Measurements from ENCODE around the gene EHF. TPM values are rescaled to one million over a fixed set of nuclear protein-coding genes. Genes with fewer than 3 reads are reported as not detected.

The EHF gene
- total RNA-seq, 1 donor from 2014 or later, result 43.7 TPM

- DNase-seq (ENCODE audit: low read depth), result no peak
Measured at GRCh38 chr11:34623463-34623862, 2.6 kb downstream of the EHF start.

GRCh38 chr11:34624069-34624468 lies 3.2 kb downstream of the EHF start:
- no peak for DNase-seq (ENCODE audit: low read depth)

GRCh38 chr11:34625576-34625975 lies 4.7 kb downstream of the EHF start:
- no peak for DNase-seq (ENCODE audit: low read depth)

GRCh38 chr11:34626393-34626792 lies 5.5 kb downstream of the EHF start:
- DNase-seq (ENCODE audit: low read depth), result no peak

- no peak for DNase-seq (ENCODE audit: low read depth)
Measured at GRCh38 chr11:34627197-34627596, 6.3 kb downstream of the EHF start.

GRCh38 chr11:34629711-34630110 lies 8.8 kb downstream of the EHF start:
- DNase-seq (ENCODE audit: low read depth), result no peak

GRCh38 chr11:34630544-34630943 lies 9.7 kb downstream of the EHF start:
- DNase-seq (ENCODE audit: low read depth), result peak; percentile 88

- no peak for DNase-seq (ENCODE audit: low read depth)
Measured at GRCh38 chr11:34631297-34631696, 10.4 kb downstream of the EHF start.

- DNase-seq (ENCODE audit: low read depth), result peak; percentile 59
Measured at GRCh38 chr11:34631737-34632104, 10.8 kb downstream of the EHF start.

GRCh38 chr11:34632105-34632791 lies 11.4 kb downstream of the EHF start:
- DNase-seq (ENCODE audit: low read depth), result peak; percentile 71

- no peak for DNase-seq (ENCODE audit: low read depth)
Measured at GRCh38 chr11:34633640-34633989, 12.7 kb downstream of the EHF start.

GRCh38 chr11:34633990-34634693 lies 13.2 kb downstream of the EHF start:
- peak; percentile 67 for DNase-seq (ENCODE audit: low read depth)

GRCh38 chr11:34634694-34635062 lies 13.8 kb downstream of the EHF start:
- no peak for DNase-seq (ENCODE audit: low read depth)

GRCh38 chr11:34636127-34636526 lies 15.2 kb downstream of the EHF start:
- DNase-seq (ENCODE audit: low read depth), result no peak

- DNase-seq (ENCODE audit: low read depth), result no peak
Measured at GRCh38 chr11:34637303-34637702, 16.4 kb downstream of the EHF start.

GRCh38 chr11:34638897-34639296 lies 18.0 kb downstream of the EHF start:
- DNase-seq (ENCODE audit: low read depth), result no peak

- peak; percentile 71 for DNase-seq (ENCODE audit: low read depth)
Measured at GRCh38 chr11:34639545-34639944, 18.7 kb downstream of the EHF start.

- DNase-seq (ENCODE audit: low read depth), result peak; percentile 99
Measured at GRCh38 chr11:34640050-34640923, 19.4 kb downstream of the EHF start.

GRCh38 chr11:34640924-34641275 lies 20.0 kb downstream of the EHF start:
- DNase-seq (ENCODE audit: low read depth), result no peak

GRCh38 chr11:34641456-34641855 lies 20.6 kb downstream of the EHF start:
- DNase-seq (ENCODE audit: low read depth), result peak; percentile 55

- no peak for DNase-seq (ENCODE audit: low read depth)
Measured at GRCh38 chr11:34642001-34642554, 21.2 kb downstream of the EHF start.

- DNase-seq (ENCODE audit: low read depth), result no peak
Measured at GRCh38 chr11:34642873-34643272, 22.0 kb downstream of the EHF start.

GRCh38 chr11:34643311-34643710 lies 22.4 kb downstream of the EHF start:
- no peak for DNase-seq (ENCODE audit: low read depth)
